GM18520 (cell line): ENCODE results near the gene DDX55.
"Not testable (repeated sequence)": the region's sequence is repeated elsewhere in the genome, so short reads cannot be mapped to it uniquely, and the experiment has no call there.

Experiments used
- ATAC-seq: cut with Tn5 transposase; IDR thresholded peaks from one replicate; pipeline ENCODE4 v1.9.1; 2021; ENCODE audit not compliant: unreplicated experiment

The DDX55 gene

GRCh38 chr12:123601602-123602489 lies at the start of gene DDX55:
DDX55 (plus strand) TSS chr12:123602099; CDS start chr12:123602149, 50 bp downstream.
- peak; percentile 81 for ATAC-seq

- not testable (repeated sequence) for ATAC-seq
These were observed 47.8 kb upstream of the DDX55 start for GRCh38 chr12:123554136-123554535.

- ATAC-seq: not testable (repeated sequence)
These were observed 47.1 kb upstream of the DDX55 start for GRCh38 chr12:123554843-123555242.

DNA sequence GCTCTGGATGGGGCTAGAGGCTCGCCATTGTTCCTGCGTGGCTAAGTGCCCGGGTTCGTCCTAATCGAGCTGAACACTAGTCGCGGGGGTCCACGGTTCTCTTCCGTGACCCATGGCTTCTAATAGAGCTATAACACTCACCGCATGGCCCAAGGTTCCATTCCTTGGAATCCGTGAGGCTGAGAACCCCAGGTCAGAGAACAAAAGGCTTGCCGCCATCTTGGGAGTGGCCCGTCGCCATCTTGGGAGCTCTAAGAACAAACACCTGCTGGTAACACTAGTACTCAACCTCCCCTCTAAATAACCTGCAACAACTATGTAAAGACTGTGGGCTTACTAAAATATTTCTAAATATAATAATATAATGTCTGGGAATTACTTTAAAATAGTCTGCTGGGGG lies 43.4 kb upstream of the DDX55 start:
- ATAC-seq: not testable (repeated sequence)

DNA sequence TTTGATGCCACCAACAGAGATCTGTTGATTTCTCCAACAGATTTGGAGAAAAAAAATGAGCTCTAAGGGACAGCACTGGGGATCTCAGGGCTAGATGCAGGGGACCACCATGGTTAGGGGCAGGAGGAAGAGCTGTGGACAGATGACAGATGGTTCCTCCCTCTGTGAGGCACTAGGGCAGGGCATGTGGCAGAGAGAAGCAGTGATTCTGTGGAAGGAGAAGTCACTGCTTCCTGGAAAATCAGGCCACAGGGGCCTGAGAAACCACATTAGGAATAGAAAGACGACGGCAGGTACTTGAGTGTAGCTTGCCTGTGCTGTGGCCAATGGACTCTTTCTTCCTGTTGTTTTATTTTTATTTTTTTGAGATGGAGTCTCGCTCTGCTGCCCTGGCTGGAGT lies 42.4 kb upstream of the DDX55 start:
- ATAC-seq: no peak

- no peak for ATAC-seq
These were observed 30.5 kb upstream of the DDX55 start for GRCh38 chr12:123571343-123571813.

DNA sequence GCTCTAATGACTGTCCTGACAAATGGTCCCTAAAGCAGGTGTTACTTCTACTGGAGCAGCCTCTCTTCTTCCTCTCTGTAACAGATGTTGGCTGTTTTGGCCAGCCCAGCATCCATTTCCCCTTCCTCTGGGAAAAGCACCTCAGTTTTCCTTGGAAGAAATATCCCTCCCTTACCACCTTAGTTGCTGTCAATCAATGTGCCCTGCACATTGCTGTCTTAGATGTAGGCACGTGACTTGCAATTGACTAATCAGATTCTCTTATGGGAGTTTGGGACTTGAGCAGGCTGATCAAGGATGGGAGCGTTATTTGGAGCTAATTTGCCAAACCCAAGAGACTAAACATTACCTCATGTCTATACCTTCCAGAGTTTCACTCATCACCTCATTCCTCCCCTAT lies 29.5 kb upstream of the DDX55 start:
- no peak for ATAC-seq

GRCh38 chr12:123573870-123574269 lies 28.0 kb upstream of the DDX55 start:
- ATAC-seq: no peak

DNA sequence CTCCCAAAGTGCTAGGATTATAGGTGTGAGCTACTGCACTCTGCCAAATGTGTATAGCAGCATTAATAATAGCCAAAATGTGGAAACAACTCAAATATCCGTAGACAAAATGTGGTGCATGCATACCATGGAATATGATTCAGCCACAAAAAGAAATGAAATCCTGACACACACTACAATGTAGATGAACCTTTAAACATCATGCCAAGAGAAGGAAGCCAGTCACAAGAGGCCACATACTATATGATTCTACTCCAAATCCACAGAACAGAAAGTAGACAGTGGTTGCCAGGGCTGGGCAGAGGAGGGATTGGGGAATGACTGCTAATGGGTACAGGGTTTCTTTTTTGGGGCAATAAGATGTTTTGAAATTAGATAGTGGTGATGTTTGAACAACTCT lies 25.3 kb upstream of the DDX55 start:
- no peak for ATAC-seq

DNA sequence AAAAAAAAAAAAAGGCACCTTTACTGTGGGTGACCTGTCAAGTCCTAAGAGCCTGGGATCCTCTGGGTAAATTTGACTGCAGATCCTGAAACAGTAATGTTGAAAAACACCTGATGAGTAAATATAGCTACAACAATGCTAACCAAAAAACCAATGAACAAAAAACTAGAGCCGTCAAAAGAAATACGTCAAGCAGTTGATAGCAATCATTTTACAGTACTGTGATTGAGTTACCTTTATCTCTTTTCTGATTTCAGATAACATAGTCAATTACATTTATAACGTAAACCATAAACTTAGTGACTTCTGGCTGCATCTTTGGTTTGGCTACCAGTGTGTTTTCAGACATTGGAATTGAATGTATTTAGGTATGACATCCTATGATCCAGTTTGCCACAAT lies 23.7 kb upstream of the DDX55 start:
- no peak for ATAC-seq

GRCh38 chr12:123578829-123579228 lies 23.1 kb upstream of the DDX55 start:
- ATAC-seq: not testable (repeated sequence)

DNA sequence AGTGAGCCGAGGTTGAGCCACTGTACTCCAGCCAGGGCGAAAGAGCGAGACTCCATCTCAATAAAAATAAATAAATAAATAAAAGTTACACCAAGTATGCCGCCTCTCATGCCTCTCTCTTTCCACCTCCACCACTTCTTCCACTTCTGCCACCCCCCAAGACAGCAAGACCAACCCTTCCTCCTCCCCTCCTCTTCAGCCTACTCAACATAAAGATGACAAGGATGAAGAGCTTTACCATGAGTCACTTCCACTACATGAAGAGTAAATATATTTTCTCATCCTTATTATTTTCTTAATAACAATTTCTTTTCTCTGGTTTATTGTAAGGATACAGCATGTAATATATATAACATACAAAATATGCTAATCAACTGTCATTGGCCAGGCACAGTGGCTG lies 21.1 kb upstream of the DDX55 start:
- no peak for ATAC-seq

DNA sequence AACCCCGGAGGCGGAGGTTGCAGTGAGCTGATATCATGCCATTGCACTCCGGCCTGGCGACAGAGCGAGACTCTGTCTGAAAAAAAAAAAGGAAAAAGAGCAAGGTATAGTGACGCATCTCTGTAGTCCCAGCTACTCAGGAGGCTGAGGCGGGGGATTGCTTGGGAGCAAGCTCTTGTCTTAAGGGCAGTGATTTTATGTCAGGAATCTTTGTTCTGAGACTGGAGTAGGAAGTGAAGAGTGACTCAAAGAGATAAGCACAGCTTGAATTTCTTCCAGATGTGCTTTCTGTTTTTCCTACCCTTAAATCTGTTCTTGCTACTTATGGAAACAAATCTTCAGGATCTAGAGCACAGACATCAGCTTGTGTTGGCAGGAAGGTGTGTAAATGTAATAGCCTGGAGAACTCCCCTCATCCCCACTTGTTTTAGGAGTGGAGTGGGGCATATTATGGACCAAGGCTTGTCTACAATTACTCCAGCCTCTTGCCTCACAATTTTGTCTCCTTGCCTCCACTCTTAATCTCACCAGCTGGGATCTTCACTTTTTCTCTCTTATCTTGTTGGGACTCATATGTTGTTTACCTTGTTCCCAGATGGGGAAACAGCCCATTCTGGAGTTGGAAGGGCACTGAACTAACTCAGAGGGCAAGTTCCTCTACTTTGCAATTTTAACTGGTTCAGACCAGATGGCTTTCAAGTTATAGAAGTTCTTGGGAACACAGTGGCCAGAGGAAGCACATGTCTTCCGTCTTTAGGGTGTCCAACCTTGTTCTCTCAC lies 10.0 kb upstream of the DDX55 start:
- no peak for ATAC-seq

DNA sequence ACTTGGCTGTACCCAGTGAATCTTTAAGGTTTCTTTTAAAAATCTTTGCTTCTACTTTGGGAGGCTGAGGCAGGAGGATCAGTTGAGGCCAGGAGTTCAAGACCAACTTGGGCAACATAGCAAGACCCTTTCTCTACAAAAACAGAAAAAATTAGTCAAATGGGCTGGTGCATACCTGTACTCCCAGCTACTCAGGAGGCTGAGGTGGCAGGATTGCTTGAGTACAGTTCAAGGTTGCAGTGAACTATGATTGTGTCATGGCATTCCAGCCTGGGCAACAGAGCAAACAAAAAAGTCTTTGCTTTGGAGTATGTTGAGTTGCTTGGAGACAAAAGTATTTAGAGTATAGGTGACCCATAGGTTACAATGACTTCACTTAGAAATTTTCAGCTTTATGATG lies 6.2 kb upstream of the DDX55 start:
- ATAC-seq: no peak

DNA sequence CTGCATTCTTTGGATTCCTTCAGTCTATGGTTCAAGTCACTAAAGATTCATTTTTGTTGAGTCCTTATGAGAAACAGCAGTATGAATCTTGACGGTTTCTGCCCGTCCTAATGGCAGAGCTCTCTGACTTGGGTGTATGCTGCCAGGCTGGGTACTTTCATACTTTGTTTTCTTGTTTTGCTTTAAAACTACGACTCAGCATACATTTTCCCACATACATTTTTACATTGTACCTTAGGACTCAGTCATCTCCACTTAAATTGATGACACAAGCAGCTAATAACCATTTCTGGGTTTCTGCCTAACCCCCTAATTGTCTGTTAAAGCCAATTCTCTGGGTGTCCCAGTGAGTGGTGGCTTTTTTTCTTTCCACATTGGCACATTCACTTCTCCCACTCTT lies 4.8 kb upstream of the DDX55 start:
- no peak for ATAC-seq

DNA sequence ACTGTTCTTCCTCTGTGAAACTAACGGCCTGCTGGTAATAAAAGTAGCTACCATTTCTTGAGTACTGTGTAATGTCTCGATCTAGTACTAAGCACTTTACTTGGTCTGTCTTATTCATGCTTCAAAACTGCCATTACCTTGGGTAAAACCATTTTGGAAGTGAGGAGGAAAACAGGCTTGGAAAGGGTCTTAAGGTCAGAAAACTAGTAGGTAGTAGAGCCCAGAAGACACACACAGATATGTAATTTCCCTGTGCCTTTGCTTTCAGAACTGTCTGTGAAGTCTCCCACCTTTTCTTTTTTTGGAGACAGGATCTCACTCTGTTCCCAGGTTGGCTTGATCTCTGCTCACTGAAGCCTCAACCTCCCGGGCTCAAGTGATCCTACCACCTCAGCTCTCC lies 3.4 kb upstream of the DDX55 start:
- no peak for ATAC-seq

- no peak for ATAC-seq
These were observed 2.6 kb upstream of the DDX55 start for GRCh38 chr12:123599310-123599709.

DNA sequence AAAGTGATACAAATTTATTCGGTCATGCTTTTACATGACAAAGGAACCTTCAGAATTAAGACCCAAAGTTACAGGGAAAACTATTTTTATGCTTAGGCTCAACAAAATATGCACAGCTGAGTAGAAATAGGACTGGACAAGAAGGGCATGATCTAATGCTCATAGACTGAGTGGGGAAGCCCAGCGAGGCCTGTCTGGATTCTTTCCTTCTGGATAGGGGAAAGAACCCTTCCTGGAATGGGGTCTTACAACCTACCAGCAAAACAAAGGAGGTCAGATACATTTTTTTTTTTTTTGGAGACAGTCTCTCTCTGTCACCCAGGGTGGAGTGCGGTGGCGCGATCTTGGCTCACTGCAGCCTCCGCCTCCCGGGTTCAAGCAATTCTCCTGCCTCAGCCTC lies 2.2 kb upstream of the DDX55 start:
- no peak for ATAC-seq

DNA sequence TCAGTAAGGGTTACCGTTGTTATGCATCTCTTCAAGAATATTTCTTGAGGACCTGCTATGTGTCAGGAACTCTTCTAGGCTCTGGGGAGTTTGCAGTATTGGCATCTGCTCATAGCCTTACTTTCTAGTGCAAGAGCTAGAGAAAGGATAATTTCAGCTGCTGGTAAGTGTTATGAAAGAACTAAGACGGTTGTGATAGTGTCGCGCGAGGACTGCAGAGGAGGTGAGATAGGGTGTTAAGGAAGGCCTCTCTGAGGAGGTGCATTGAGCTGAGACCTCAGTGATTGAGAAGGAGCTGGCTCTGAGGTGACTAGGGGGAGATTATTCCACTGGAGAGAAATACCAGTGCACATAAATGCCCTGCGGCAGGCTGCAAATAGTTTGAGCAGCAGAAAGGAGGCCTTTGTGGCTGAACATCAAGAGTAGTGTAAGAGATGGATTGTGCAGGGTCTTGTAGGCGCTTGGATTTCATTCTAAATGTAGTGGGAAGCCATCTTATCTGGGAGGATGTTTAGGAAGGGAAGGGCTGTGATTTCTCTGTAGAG lies 824 bp downstream of the DDX55 start:
- no peak for ATAC-seq

- not testable (repeated sequence) for ATAC-seq
These were observed 1.6 kb downstream of the DDX55 start for GRCh38 chr12:123603495-123603894.

DNA sequence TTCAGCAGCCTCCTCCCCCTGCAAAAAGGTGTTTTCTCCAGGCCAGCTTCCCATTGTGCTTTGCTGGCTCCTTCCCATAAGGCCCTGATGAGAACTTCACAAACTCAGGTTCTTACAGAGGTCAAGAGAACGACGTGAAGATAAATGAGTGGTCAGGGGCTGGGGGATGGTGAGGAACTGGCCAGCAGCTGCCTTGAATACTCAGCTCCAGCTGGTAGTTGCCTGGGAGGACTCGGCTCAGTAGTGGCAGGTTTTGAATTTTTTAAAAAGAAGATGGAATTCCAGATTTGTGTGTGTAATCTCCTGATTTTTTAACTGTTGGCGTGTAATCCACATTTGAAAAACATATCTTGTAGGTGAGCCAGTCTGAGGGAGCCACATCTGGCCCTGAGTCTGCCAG lies 5.9 kb downstream of the DDX55 start:
- ATAC-seq: no peak

GRCh38 chr12:123608182-123608581 lies 6.3 kb downstream of the DDX55 start:
- ATAC-seq: no peak
